NCI-H2107 treated with DMSO at 0.1 percent for 48 hours (cell line): ENCODE measurements around the gene ZBTB34.
"Not testable (repeated sequence)": the region's sequence is repeated elsewhere in the genome, so short reads cannot be mapped to it uniquely, and the experiment has no call there.

Experiments used
- DNase-seq: peaks from one replicate; lab custom pipeline; 2025; ENCODE audit not compliant: unreplicated experiment; lab: John Stamatoyannopoulos, UW

ZBTB34 gene, protein sequence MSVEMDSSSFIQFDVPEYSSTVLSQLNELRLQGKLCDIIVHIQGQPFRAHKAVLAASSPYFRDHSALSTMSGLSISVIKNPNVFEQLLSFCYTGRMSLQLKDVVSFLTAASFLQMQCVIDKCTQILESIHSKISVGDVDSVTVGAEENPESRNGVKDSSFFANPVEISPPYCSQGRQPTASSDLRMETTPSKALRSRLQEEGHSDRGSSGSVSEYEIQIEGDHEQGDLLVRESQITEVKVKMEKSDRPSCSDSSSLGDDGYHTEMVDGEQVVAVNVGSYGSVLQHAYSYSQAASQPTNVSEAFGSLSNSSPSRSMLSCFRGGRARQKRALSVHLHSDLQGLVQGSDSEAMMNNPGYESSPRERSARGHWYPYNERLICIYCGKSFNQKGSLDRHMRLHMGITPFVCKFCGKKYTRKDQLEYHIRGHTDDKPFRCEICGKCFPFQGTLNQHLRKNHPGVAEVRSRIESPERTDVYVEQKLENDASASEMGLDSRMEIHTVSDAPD

DNA sequence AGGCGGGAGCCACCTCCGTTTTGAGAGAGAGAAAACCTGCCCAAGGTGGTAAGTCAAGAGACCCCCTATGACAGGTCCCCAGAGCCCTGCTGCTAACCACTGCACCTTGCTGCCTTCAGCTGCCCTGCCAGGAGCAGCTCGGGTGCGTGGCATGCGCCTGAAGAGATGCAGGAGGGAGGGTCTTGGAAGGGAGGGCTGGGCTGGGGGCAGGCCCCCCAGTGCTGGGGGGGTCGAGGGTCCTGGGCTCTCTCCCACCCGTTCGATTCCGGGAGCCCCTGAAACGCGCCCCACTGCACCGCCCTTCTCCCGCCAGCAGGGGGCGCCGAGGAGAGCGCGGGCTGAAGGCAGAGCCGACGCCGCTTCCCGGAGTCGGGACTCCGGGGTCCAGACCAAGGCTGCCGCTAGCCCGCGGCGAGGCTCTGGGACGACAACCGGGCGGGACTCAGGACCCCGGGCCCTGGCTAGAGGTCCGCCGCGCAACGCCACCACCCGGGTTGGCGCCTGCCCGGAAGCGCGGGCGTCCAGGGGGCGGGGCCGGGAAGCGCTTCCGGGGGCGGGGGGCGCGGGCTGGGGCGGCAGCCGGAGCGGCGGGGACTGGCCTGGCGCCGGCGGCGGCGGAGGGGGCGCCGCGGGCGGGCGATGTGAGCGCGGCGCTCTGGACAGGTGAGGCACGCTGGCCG is at the start of gene ZBTB34:
Gene ZBTB34, plus strand, starts transcription at position 563 of the 680 bp plus-strand sequence. CDS start 18,761 bp downstream, outside the sequence.
- DNase-seq = no peak

DNA sequence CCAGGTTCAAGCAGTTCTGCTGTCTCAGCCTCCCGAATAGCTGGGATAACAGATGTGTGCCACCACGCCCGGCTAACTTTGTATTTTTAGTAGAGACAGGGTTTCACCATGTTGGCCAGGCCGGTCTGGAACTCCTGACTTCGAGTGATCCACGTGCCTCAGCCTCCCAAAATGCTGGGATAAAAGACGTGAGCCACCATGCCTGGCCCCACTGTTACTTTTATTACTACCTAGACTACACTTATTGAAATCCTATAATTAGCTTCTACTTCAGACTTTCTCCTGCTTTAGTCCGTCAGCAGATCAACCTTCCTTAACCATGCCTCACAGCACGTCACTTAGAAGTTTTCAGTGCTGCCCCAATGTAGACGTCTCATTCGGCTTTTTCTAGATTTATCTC is 47.4 kb upstream of the ZBTB34 start:
- DNase-seq = no peak

DNA sequence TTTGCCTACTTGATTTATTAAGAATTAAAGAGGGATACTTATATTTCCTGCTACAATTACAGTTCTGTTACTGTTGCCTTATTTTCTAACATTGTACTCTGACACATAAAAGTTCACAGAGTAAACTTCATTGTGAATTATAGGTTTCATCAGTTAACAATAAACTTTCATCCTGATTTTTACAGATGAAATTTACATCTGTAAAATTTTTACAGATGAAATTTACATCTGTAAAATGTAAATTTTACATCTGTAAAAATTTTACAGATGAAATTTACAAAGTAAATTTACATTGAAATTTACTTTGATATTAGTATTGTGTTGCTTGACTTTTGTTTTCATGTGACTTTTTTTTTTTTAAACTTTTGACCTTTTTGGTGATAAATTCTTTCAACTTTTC is 46.3 kb upstream of the ZBTB34 start:
- no peak for DNase-seq

DNA sequence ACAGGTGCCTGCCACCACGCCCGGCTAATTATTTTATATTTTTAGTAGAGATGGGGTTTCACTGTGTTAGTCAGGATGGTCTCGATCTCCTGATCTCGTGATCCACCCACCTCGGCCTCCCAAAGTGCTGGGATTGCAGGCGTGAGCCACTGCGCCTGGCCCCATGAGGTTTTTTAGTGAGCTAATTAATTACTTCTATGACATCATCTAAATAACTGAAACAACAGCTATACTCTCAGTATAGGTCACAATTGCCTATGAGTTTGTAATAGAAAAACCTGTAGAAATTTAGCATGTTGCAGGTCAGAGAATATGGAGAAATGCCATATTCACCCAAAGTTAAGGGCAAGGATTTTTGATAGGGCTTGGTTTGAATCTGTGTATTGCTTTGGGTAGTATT is 42.8 kb upstream of the ZBTB34 start:
- DNase-seq = not testable (repeated sequence)

DNA sequence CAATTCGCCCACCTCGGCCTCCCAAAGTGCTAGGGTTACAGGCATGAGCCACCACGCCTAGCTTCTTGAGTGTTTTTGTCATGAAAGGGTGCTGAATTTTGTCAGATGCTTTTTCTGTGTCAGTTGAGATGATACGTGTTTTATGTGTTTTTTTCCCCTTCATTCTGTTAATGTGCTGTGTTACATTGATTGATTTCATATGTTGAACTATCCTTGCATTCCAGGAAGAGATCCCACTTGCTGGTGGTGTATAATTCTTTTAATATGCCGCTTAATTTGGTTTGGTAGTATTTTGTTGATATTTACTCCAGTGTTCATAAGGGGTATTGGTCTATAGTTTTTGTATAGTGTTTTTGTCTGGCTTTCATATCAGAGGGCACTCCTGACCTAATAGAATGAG is 42.0 kb upstream of the ZBTB34 start:
- DNase-seq = no peak

DNA sequence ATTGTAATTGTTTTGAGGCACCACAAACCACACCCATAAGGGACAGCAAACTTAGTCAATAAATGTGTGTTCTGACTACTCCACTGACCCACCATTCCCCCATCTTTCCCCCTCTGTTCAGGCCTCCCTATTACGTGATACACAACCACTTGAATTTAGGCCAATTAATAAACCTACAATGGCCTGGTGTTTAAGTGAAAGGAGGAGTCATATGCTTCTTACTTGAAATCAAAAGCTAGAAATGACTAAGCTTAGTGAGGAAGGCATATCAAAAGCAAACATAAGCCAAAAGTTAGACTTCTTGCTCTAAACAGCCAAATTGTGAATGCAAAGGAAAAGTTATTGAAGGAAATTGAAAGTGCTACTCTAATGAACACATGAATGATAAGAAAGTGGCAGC is 41.0 kb upstream of the ZBTB34 start:
- DNase-seq = no peak

DNA sequence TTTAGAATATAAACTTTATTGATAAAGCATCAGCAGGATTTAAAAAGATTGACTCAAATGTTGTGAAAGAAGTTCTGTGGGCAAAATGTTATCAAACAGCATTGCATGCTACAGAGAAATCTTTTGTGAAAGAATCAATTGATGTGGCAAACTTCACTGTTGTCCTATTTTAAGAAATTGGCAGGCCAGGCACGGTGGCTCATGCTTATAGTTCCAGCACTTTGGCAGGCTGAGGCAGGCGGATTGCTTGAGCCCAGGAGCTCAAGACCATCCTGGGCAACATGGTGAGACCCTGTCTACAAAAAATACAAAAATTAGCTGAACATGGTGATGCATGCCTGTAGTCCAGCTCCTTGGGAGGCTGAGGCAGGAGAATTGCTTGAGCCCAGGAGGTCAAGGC is 38.2 kb upstream of the ZBTB34 start:
- DNase-seq = no peak

DNA sequence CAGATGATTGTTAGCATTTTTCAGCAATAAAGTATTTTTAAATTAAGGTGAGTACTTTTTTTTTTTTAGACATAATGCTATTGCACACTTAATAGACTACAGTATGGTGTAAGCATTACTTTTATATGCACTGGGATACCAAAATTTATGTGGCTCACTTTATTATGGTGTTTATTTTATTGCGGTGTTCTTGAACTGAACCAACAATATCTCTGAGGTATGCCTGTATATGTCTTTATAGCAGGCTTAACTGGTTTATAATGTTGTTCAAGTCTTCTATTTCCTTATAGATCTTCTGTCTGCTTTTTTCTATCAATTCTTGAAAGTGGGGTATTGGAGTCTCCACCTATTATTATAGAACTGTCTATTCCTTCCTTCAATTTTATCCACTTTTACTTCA is 37.6 kb upstream of the ZBTB34 start:
- DNase-seq = no peak

DNA sequence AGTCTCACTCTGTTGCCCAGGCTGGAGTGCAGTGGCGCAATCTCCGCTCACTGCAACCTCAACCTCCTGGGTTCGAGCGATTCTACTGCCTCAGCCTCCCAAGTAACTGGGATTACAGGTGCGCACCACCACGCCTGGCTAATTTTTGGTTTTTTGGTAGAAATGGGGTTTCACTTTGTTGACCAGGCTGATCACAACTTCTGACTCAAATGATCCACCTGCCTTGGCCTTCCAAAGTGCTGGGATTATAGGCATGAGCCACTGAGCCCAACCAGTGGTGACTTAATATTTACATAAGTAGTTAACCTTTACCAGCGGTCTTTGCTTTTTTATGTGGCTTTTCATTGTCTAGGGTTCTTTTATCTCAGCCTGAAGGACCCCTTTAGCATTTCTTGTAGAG is 36.4 kb upstream of the ZBTB34 start:
- DNase-seq = not testable (repeated sequence)

DNA sequence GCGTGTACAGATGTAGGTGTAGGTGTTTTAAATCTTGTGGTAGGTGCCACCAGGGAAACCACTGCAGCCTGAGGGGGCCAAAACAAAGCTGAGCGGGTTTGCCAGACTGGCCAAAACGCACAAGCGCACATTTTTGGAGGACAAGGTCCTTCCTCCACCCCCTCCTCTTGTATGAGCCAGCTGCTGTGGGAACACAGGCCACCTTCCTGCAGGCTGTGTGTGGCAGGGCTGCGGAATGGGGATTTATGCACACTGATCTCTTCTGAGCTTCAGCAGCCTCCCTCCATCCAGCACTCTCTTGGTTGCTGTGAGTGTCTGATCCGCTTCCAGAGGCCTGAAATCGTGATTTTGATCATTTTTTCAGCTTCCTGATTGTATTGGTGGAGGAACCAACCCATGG is 33.2 kb upstream of the ZBTB34 start:
- no peak for DNase-seq

DNA sequence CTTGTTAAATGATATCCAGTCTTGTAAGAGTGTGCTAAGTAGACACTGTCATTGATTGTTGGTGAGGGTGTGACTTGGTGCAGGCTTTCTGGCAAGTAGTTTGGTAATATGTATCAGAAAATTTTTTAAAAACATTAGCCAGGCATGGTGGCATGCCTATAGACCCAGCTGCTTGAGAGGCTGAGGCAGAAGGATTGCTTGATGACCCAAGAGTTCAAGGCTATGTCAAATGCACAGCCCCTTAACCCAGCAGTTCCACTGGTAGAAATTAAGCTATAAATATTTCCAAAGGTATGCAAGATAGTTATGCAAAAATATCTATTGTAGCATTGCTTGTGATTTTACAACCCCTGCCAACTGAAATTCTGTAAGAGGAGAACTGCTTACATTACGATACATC is 31.4 kb upstream of the ZBTB34 start:
- DNase-seq = no peak

DNA sequence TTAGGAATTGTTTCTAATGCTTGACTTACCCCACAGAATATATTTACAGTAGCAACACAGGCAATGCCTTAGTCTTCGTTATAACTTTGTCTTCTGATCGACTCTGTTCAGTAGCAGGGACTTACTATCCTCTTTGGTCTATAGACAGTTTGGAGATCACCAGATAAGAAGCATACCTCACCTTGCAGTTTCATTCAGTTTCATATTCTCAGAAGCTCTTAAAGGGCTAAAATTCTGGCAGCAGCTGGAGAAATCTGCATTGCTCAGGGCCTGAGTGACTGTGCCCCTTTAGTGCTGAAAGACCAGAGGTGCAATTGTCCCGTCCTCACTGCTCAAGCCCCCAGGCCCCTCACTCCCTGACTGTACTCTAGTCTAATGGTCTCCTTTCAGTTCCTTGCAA is 29.6 kb upstream of the ZBTB34 start:
- DNase-seq = no peak

DNA sequence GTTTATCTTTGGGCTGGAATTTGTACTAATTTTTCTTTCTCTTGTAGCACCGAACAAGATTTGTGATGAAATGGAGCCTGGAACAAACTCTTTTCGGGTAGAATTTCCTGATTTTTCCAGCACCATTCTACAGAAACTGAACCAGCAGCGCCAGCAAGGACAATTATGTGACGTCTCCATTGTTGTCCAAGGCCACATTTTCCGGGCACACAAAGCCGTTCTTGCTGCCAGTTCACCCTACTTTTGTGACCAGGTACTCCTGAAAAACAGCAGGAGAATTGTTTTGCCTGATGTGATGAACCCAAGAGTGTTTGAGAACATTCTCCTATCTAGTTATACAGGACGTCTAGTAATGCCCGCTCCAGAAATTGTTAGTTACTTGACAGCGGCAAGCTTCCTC is 28.0 kb upstream of the ZBTB34 start:
- DNase-seq = no peak

DNA sequence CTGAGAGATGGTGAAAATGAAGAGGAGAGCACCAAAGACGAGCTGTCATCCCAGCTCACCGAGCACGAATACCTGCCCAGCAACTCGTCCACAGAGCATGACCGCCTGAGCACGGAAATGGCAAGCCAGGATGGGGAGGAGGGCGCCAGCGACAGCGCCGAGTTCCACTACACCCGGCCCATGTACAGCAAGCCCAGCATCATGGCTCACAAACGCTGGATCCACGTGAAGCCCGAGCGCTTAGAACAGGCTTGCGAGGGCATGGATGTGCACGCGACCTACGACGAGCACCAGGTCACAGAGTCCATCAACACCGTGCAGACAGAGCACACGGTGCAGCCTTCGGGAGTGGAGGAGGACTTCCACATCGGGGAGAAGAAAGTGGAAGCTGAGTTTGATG is 27.4 kb upstream of the ZBTB34 start:
- no peak for DNase-seq

DNA sequence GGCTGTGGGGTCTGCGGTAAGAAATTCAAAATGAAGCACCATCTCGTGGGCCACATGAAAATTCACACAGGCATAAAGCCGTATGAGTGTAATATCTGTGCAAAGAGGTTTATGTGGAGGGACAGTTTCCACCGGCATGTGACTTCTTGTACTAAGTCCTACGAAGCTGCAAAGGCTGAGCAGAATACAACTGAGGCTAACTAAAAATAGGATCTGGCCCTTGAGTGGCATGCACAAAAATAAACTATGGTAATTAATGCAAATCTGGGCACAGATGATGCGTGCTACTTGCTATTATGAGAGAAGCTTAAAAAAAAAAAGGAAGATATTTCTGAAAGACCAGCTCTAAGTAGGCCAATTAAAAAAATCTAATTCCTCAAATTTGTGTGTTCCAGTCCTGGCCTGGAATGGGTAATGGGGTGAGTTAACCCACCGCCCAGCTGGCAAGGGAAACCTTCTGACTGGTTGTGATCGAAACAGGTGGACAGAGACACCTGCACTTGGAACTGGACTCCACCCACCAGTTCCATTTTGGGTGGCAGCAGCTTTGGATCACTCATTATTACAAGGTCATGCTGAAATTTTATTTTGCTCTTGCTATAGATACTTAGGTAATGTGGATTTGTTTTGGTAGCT is 26.6 kb upstream of the ZBTB34 start:
- no peak for DNase-seq

DNA sequence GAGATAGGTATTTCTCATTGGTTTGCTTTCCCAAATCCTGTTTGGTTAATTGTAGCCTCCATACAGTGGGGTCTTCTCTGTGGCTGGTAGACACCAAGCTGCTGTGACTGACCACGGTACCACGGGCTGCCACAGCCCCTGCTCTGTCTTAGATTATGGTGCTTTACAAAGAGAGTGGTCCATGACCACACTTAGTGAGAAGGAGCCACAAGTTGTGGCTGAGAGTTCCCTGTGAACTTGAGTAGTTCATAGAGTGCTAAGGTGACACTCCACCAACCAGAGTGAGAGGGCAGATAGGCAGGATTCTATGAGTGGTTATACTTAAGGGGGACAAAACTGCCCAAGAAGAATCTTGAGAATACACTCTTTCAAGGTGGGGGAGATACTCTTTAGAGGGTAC is 25.8 kb upstream of the ZBTB34 start:
- no peak for DNase-seq

DNA sequence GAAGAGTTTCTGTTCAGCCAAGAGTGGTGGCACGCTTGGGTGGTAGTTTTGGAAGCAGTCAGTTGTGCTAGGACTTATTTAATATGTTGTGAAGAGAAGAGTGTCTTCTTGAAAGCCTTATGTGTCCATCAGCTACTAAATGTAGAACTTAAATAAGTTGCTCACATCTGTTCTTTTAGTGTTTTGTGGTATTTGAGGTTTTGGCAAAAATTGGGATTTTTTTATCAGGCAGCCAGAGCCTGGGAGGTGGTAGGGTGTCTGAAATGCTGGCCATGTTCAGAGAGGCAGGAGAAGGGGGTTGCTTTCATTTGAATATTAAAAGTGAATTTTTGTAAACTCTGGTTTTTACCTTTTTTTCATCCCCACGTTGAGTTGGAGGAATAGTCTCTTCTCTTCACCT is 24.2 kb upstream of the ZBTB34 start:
- DNase-seq = no peak

DNA sequence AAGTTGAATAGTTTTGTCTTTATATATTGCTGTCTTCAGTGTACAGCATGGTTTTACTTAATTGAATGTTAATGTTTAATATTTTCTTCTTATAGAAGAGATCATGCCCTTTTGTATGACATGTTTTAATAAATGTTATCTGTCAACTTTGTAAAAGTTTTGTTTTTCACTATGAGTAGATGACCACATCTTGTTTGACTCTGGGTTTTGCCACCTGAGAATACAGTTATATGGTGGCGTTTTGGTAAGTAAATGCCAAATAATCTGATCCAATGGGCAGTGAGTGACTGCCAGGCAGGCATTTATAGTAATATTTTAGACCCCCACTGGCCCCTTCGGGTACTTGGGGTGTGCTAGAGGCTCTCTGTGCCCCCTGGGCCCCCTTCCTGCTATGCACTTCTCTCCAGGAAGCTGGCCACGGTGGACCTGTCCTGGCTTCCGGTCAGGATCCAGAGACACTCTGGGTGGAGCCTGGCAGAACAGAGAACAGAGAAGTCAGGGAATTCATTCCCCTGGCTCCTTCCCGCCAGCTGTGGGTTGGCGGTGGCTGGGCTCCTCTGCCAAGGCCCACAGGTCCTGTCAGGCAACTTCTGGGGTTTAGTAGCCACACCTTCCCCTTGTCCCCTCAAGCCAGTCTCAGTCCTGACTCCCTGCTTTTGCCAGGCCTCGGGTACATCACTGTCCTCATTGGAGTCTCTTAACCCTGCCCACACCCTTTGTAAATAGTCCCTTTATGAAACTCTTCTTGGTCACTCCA is 22.2 kb upstream of the ZBTB34 start:
- DNase-seq = no peak

DNA sequence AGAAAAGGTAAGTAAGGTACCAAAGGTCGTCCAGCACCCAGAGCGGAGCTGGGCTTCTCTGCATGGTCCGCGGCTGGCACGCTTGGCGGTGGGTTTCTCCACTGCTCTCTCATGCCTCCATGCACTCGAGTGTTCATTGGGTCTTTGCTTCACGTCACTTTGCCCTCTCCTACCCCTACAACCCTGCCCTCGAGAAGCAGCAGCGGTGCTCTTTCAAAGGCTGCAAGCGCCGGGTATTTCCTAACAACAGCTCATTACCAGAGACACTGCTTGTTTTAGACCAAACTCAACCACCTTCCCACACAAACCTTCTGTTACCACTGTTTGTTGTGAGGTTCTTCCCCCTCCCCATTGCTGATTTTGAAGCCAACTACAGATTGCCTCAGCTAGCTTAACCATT is 21.5 kb upstream of the ZBTB34 start:
- DNase-seq = no peak

DNA sequence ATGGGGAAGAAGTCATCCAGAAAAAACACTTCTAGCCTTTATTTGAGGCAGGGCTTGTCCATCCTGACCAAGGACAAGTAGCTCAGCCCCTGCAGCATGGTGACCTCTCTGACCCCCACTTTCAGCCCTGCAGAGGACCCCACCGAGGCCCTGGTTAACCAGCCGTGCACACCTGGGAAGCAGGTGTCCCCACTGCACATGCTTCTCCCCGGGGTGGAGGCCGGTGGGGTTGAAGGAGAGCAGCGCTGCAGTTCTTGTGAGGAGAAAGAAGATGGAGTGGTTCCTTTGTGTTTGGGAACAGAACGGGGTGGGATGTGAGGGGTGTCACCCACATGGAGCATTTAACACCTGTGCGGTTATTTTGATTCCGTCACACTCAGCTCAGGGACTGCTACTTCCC is 21.1 kb upstream of the ZBTB34 start:
- no peak for DNase-seq

DNA sequence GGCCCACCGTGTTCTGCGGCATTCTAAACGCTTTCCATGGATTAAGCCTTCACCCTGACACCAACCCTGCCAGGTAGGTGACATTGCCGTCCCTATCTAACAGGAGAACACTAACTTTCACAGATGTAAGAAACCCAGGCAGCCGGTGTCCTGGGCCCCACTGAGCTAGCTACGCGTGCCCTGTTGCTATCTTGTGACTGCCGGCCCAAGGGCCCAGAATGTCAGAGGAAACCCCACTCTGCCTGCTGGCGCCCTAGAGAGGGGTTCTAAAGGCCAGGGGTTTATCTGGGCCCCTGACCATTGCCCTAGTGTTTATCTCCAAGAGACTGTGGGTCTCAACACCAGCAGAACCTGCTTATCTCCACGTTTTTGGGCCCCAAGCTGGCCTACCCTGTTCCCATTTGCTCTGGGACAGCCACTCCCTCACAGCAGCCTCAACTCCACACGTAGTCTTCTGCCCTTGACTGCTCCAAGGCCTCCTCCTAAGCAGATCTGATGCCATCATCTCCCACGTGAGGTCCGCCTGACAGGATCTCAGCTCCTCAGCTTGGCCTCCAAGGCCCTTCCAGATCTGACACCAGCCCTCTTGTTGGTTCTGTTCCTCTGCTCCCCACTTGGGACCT is 18.1 kb upstream of the ZBTB34 start:
- no peak for DNase-seq
